Glutamatergic neuron (in vitro differentiated cells): ENCODE data around the gene MAPT. TPM values are rescaled to one million over a fixed set of nuclear protein-coding genes. Genes with fewer than 3 reads are reported as not detected.
A peak's percentile ranks its signal among the peaks of the same experiment; 100 is the strongest.

Experiments
- DNase-seq: peaks from one replicate; pipeline ENCODE4 v3.0.0; 2022
- H3K27ac Mint-ChIP-seq: one replicate; pipeline ENCODE4 v1.8.0; 2020; ENCODE audit warnings: mild to moderate bottlenecking, mixed read lengths, inconsistent platforms; ENCODE audit not compliant: unreplicated experiment
- H3K27me3 Mint-ChIP-seq: one replicate; pipeline ENCODE4 v1.8.0; 2020; ENCODE audit warnings: mild to moderate bottlenecking, moderate library complexity, mixed read lengths, inconsistent platforms; ENCODE audit not compliant: unreplicated experiment
- H3K36me3 Mint-ChIP-seq: one replicate; pipeline ENCODE4 v1.8.0; 2020; ENCODE audit warnings: mild to moderate bottlenecking, mixed read lengths, inconsistent platforms; ENCODE audit not compliant: unreplicated experiment
- H3K4me1 Mint-ChIP-seq: one replicate; pipeline ENCODE4 v1.8.0; 2020; ENCODE audit warnings: mild to moderate bottlenecking, low read depth, mixed read lengths, inconsistent platforms; ENCODE audit not compliant: unreplicated experiment
- H3K4me3 Mint-ChIP-seq: one replicate; pipeline ENCODE4 v1.8.0; 2020; ENCODE audit warnings: mild to moderate bottlenecking, mixed read lengths, inconsistent platforms; ENCODE audit not compliant: unreplicated experiment
- H3K9me3 Mint-ChIP-seq: one replicate; pipeline ENCODE4 v1.8.0; 2020; ENCODE audit warnings: mild to moderate bottlenecking, moderate library complexity, mixed read lengths, inconsistent platforms; ENCODE audit not compliant: unreplicated experiment
- total RNA-seq: library from RNA; stranded (reverse); fragmentation: NEBNext Ultra II Directional; extraction: Animal tissue kit (Norgen Biotek cat#: 25700); gene quantifications from one replicate; pipeline ENCODE4 v1.2.1, GENCODE V29; 2021; ENCODE audit not compliant: unreplicated experiment
- TF ChIP-seq, protein P1 (sequence below): fragments of 200-600 bp; sonication (generic); IDR thresholded peaks from one replicate; pipeline ENCODE4 v1.5.0; 2021; ENCODE audit not compliant: partially characterized antibody, unreplicated experiment

Gene MAPT
- total RNA-seq, 1 donor from 2014 or later: 123 TPM

DNA sequence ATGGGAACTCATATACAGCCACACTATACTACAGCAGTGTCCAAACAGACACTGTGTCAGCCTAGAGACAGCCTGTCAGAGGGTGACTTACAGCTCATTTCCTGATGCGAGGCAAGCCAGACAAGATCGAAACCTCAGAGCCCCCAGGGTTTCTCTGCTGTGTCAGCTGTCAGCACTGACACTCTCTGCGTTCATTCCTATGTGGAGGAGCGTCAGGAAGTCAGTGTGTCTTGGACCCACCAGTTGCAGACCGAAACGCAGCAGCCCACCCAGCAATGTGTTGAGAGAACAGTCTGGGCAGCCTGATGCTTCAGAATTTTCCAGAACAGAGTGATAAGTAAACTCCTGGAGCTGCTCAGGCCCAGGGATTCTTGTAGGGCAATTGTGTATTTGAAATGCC, 20.6 kb upstream of the MAPT start:
- DNase-seq: peak; percentile 31

DNA sequence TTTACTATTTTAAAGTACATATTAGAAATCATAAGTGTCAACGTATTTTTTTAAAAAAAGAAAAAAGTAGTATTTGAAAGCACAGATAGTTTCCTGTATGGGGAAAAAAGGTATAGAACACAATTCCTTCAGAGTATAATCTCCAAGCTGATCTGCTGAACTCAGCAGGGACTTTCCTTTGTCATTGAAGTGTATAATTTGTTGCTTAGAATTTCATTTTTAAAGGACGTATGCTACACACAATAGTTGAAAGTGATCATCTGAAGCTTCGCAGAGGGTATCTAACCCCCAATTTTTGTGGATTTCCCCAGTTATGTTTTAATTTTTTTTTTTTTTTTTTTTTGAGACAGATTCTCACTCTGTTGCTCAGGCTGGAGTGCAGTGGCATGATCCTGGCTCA, 20.2 kb upstream of the MAPT start:
- TF ChIP-seq, protein P1, sequence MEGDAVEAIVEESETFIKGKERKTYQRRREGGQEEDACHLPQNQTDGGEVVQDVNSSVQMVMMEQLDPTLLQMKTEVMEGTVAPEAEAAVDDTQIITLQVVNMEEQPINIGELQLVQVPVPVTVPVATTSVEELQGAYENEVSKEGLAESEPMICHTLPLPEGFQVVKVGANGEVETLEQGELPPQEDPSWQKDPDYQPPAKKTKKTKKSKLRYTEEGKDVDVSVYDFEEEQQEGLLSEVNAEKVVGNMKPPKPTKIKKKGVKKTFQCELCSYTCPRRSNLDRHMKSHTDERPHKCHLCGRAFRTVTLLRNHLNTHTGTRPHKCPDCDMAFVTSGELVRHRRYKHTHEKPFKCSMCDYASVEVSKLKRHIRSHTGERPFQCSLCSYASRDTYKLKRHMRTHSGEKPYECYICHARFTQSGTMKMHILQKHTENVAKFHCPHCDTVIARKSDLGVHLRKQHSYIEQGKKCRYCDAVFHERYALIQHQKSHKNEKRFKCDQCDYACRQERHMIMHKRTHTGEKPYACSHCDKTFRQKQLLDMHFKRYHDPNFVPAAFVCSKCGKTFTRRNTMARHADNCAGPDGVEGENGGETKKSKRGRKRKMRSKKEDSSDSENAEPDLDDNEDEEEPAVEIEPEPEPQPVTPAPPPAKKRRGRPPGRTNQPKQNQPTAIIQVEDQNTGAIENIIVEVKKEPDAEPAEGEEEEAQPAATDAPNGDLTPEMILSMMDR: no peak
- Mint-ChIP-seq H3K27me3 (no peaks in the 10 kb centered on the region), H3K9me3 (peaks cover 1% of the 10 kb centered on the region), H3K4me3 (no peak overlapping the region), H3K36me3 (no peaks in the 10 kb centered on the region), H3K27ac (no peak overlapping the region), H3K4me1 (peaks cover 2% of the 10 kb centered on the region)
- DNase-seq: no peak

More for the DNA sequence above, 20.6 kb upstream of the MAPT start:
- Mint-ChIP-seq H3K27me3 (no peaks in the 10 kb centered on the region), H3K4me3 (no peak overlapping the region), H3K36me3 (no peaks in the 10 kb centered on the region), H3K4me1 (peaks cover 2% of the 10 kb centered on the region), H3K27ac (no peak overlapping the region), H3K9me3 (peaks cover 1% of the 10 kb centered on the region)
- TF ChIP-seq, protein P1: no peak

DNA sequence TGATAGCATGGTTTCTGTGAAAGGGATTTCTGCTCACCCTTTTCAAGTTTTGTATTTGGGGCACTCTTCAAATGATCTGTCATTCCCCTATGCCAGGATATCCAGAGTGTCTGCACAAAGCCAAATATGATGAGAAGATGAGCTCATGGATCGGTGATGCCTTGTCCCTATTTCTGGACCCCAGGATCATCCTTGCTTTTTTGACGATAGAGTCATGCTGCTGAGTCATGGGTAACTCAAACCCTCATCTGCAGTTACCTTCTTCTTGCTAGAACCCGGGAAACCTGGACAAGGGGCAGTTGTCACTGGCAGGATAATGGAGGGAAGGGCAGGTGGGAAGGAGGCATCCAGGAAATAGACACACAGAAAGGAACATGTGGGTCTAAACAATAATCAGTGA, 17.8 kb upstream of the MAPT start:
- H3K27me3 Mint-ChIP-seq: peaks cover 1% of the 10 kb centered on the region

DNA sequence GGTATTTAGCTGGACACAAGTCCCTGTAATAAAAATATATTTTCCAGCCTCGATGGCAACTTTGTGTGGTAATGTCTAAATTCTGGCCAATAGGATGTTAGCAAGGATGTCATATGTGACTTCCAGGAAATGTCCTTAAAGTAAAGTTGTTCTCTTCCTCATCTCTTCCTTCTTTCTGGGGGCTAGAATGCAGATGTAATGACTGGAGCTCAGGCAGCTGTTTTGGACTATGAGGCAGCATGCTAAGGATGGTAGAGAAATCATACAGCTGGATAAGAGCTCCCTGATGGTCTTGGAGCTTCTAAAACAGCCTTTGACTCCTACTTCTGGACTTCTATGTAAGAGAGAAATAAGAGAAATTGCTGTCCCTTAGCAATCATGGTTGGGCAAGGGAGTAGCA, 16.9 kb upstream of the MAPT start:
- Mint-ChIP-seq H3K4me1 (peaks cover 2% of the 10 kb centered on the region), H3K27me3 (peaks cover 1% of the 10 kb centered on the region), H3K4me3 (no peak overlapping the region), H3K27ac (no peak overlapping the region), H3K36me3 (no peaks in the 10 kb centered on the region), H3K9me3 (peaks cover 1% of the 10 kb centered on the region)
- TF ChIP-seq, protein P1: no peak
- DNase-seq: no peak

More for the DNA sequence above, 17.8 kb upstream of the MAPT start:
- H3K4me1 Mint-ChIP-seq: peaks cover 2% of the 10 kb centered on the region
- H3K36me3 Mint-ChIP-seq: no peaks in the 10 kb centered on the region
- no peak overlapping the region for H3K27ac Mint-ChIP-seq
- TF ChIP-seq, protein P1: no peak
- DNase-seq: no peak
- peaks cover 1% of the 10 kb centered on the region for H3K9me3 Mint-ChIP-seq
- H3K4me3 Mint-ChIP-seq: no peak overlapping the region

DNA sequence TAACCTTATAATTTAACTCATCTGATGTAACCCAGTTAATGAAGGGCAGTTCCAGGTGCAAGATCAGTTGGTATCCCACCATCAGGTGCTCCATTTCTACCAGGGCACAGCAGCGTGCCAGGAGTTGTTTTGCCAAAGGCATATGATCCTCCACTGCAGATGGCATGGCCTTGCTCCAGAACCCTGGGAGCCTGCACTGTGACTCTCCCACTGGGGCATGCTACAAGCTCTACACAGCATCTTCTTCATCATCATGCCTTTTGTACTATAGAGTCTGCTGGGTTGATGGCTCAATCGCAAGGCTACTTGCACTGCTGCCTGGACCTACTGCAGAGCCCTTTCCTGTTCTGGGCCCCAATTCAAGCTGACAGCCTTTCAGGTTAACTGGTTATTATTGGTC, 11.3 kb upstream of the MAPT start:
- Mint-ChIP-seq H3K27me3 (peaks cover 3% of the 10 kb centered on the region), H3K4me3 (no peak overlapping the region), H3K27ac (no peak overlapping the region), H3K9me3 (no peaks in the 10 kb centered on the region), H3K4me1 (no peaks in the 10 kb centered on the region), H3K36me3 (peaks cover 7% of the 10 kb centered on the region)
- TF ChIP-seq, protein P1: no peak
- DNase-seq: no peak
